ENCODE measurements around the gene ACER3. TPM values are rescaled to one million over a fixed set of nuclear protein-coding genes. Genes with fewer than 3 reads are reported as not detected.
"Not testable (repeated sequence)": the region's sequence is repeated elsewhere in the genome, so short reads cannot be mapped to it uniquely, and the experiment has no call there.

The ACER3 gene
- total RNA-seq, 1 donor from 2014 or later: 21.5 TPM

DNA sequence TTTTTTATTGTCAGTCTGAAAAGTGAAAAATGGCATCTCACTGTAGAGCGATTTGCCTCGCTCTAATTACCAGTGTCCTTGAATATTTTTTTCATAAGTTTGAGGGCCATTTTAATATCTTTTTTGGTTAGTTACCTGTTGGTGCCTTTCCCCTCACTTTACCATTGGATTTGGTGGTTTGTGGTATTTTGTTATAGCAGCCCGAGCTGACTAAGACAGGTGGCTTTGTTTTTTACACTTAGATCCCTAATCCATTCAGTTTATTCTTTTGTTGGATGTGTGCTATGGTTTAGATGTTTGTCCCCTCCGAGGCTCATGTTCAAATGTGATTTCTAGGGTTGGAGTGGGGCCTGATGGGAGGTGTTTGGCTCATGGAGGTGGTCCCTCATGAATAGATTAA lies 199.5 kb downstream of the ACER3 start:
- DNase-seq: no peak

DNA sequence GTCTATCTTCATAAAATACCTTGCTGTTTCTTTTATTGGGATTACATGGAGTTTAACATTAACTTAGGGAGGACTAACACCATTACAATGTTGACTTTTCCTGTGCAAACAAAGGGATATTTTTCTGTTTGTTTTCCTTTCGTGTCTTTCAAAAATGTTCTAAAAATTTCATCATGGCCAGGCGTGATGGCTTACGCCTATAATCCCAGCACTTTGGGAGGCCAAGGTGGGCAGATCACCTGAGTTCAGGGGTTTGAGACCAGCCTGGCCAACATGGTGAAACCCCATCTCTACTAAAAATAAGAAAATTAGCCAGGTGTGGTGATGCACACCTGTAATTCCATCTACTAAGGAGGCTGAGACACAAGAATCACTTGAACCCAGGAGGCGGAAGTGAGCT lies 200.5 kb downstream of the ACER3 start:
- not testable (repeated sequence) for DNase-seq

DNA sequence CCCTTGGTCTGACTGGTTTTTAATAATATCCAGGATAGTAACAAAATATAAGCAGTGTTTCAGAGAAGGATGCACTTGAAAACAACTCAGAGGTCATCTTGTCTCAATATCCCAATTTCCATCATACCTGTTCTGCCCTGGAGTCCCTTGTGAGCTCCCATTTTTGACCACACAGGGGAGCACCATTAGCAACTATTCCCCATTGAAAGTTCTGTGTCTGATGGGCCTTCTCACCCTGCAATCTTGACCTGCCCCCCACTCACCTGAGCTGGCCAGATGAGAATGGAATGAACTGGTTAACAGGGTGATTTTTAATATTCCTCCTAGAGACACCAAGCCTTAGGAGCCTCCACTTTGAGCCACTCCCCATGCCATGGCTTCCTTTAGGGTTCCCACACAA lies 202.2 kb downstream of the ACER3 start:
- DNase-seq: no peak

DNA sequence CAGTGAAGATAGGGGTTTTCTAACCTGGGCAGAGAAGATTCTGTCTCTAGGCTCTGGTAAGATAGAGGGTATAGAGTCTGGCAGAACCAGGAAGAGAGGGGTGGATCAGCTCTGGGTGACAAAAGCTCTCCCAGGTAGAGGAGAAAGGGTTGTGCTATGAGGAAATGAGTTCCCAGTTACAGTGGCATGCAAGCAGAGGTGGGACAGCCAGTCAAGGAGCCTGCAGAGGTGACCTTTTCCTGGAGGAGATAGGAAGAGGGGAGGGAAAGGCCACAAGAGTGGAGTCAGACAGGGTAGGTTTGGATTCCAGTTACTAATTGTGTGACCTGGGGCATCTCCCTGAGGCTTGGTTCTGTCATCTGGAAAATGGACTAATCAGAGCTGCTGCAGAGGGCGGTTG lies 202.7 kb downstream of the ACER3 start:
- DNase-seq: no peak

DNA sequence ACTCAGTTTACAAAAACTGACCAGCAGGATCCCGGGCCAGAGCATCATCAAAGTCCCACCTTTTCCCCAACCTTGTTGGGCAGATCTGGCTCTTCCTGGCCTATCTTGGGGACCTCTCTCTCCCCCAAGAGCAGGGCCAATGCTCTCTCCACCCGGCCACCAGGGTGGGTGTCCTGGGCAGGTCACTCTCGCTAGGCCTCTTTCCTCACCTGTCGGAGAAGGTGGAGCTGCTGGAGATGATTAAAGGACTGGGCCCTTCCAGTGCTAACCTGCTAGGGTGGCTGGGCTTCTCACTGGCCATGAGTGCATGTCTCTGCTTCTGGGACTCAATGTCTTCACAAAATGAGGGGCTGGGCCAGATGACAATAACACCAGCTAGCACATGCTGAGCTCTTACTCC lies 203.1 kb downstream of the ACER3 start:
- no peak for DNase-seq

DNA sequence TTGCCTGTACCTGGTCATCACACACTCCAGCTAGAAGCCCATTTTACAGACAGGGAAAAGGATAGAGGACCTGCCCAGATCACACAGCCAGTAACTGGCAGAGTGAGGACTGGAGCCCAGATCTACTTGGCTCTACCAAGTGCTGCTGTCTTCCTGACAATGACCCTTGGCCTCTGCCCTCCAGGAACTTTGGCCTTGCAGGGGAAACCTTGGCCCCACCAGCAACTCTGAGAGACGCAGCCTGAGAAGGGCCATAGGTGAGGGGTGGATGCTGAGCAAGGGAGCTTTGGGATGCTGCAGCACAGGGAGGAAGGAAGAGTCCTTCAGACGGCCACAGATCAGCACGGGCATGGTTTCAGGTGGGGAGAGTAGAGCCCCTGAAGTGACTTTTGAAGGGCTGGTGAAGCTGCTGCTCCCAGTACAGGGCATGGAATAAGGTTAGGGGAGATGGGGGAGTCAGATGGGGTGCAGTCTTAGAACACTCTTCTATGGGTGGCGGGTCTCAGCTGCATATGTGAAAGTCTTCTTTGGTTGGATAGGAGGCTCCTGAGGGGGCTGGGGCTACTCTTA lies 204.0 kb downstream of the ACER3 start:
- no peak for DNase-seq

DNA sequence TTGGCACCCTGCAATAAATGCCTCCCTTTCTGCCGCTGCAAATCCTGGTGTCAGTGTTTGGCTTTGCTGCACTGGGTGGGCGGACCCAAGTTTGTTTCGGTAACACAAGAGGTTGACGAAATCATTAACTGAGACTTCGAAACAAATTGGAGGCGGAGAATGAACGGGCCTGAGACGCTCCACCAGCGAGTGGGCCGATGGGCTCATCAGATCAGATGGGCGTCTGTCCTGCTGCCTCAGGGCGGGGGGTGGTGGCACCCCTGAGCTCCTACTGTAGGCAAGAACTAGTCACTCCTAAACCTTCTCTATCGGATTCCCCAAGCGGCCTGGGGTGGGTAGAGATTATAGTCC lies 205.1 kb downstream of the ACER3 start:
- no peak for DNase-seq

DNA sequence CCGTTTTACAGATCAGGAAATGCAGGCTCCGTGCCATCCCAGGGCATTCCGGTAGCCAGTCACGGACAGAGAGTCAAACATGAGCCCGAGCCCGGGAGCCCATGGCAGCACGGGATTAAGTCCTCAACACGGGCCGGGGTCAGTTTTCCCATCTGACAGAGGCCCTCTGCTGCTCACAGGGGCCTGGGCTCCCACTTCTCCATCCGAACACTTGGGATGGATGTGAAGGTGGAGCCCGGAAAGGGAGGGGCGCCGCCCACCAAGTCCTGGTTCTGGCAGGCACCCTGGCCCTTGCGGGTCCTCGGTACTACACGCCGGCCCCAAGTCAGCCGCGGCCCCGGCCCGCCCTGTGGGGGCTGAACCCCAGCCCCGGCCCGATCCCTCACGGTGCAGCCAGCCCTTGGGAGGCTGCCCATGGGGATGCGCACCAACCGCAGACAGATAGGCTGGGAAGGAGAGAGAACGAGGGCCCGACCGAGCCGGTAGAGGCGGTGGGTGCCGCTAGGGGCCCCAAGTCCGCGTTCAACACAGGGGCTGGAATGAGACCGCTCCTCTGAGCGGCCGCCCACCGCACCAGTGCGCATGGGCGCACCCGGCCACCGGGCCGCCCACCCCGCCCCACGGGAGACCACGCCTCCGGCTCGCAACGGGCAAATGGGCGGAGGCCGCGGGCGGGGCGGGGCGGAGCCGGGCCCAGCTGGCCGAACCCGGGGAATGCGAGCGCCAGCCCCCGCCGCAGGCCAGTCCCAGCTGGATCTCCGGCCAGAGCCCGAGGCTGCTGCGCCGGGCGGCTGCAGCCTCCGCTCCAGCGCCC lies 205.7 kb downstream of the ACER3 start, which contains the start of gene CAPN5:
Gene CAPN5, plus strand, starts transcription at position 743 of the 814 bp plus-strand sequence. CDS start 17,916 bp downstream, outside the sequence.
- DNase-seq: peak; percentile 94

DNA sequence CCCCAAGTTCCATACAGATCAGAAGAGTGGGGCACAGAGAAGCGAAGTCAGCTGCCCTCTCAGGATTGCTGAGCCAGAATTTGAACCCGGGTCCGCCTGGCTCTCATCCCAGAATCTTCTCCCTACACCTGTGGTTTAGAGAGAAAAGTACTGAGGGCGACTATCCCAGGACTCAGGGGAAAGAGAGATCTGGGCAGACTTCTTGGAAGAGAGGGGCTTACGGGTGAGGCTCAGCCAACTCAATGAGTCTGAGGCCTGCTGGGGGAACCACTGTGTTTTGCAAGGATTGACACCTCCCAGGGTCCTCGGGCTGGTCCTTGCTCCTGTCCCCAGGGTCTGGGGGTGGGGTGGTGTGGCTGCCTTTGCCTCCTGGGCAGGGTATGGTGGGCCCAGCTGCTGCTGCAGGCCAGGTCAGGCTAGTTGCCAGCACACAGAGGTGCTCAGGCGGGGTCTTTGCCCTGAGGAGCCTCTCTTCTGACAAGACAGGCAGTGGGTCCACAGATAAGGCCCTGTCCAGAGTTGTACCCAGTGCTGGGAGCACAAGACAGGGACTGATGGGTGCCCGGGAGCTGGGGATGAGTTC lies 207.2 kb downstream of the ACER3 start:
- no peak for DNase-seq

DNA sequence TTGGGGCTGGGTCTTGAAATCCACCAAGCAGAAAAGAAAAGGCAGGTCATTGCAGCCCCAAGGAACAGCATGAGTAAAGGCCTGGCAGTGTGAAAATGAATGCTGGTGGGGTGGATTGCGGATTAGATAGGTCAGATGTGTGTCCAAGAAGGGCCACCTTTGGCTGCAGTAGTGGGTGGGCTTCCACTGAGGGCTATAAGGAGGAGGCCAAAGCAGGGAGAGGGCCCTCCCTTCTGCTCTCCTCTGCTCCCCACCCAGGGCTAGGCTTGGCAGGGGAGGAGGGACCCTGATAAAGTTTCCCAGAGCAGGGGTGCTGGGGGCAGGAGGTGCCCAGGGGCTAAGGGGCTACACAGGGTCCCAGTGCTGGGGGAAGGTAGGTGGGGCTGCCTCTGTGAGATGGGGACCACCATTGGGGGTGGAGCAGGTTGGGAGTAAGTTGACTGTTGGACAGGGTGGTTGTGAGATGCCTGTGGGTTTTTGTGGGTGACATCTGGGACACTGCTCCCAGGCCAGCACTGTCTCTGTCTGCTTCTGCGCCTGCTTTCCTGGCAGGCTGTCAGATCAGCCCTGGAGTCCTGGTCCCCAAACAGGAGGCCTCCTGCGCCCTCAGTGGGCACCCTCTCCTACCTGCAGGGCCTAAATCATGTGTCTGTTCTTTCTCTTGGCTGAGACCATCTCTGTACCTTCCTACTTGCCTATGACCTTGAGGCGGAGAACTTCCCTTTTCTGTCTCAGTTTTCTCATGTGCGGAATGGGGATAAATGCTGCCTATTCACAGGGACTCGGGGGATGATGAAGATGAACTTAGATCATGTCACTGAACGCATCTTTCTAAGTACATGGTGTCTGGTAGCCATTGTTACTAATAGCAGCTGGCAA lies 208.0 kb downstream of the ACER3 start:
- DNase-seq: no peak

DNA sequence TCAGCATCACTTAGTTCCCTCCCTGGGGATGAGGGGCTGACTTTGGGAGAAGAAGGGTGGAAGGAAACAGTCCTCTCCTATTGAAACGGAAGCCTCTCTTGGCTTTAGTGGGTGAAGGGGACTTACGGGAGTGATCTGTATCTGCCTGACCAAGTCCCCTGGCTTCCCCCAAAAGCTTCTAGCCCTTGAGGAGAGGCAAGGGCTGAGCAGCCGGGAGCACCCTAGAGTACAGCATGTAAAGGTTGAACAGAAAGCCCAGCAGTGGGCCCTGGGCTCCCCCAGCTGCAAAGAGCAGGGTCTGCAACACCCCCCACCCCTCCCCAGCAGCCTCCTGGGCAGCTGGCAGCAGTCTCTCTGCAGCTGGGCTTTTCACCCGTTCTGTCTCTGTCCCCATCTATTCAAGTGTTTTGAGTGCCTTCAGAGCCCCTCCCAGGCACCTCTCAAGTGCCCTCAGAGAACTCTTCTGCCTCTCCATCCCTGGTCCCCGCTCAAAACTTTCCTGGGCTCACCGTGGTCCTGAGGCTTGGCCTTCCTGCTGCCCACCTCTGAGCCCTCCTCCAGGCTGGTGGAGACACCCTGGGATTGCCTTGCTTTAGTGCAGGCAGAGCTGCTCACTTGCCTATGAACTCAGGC lies 208.7 kb downstream of the ACER3 start:
- DNase-seq: no peak

DNA sequence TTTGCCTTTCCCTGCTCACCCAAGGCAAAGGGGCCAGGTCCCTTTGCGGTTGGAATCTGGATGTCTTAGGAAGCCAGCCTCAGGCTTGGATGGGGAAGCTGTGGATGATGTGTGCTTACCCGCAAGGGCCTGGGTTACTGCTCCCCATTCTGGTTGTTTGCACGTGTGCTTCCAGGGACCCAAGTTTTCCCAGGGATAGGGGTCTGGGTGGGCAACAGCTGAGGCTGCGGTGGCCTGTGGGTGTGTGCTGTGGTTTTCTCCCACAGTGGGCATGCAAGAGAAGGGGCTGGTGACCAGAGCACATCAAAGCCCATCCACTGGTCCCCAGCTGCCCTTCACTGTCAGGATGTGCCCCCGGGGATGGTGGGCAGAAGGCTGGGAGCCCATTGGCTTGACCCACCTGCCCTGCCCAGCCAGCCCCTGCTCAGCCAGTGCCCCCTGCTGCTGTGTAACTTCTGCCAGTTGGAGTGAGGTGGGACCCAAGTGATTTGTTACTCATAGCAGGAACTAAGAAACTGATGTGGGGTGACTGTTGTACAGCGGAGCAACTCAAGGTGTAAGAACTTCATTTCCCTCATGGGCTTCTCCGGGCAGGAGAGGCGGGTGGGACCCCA lies 209.4 kb downstream of the ACER3 start:
- no peak for DNase-seq

DNA sequence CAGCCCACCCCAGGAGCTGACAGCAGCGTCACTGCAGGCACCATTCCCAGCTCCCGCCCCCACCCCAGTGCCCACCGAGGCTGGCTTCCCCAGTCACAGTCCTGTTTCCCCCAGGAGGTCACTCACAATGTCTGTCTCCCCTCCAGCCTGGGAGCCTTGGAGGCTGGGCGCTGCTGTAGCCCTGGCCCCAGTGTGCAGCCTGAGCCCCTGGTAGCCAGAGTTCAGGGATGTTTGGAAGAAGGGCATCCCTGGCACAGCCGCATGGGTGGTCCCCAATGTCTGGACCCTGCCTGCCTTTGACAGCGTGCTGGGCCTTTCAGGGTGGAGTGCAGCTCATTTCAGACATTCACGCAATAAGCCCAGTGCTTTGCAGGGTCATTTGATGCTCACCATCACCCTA lies 210.4 kb downstream of the ACER3 start:
- no peak for DNase-seq

DNA sequence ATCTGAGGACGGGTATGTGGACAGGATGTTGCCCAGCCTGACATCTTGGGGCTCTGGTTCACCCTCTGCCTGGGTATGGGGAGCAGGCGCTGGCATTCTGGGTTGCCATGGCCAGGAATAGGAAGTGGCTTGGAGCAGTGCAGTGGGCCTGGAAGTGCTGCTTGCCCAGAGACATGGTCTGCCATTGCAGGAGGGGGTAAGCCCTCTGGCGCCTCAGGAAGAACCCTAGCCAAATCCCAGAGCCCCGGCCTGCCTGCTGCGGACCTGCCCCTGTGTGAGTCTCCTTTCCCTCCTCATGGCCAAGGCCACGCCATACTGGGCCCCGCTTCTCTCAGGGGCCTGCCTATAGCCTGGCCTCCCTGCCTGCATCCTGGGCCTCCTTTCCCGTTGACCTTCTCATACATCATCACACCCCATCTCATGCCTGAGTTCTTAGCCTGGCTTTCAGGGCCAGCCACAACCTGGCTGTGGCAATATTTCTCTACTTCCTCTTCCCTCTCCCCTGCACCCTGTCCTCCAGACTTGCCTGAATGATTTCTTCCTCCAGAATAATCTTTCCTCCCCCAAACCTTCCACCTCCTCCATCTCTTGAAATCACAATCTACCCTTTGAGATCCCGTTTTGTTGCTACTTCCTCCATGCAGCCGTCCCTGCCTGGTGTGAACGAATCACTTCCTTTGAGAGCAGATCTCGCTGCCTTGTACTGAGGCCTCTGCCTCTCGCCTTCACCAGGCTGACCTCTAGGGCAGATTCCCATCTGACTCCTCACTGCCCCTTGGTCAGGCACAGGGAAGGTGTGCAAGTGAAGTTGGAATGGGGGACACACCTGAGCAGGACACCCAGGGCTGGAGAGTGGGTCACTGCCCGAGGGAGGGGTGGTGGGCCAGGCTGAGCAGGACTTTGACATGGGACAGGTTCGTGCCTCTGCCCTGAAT lies 211.2 kb downstream of the ACER3 start:
- no peak for DNase-seq

DNA sequence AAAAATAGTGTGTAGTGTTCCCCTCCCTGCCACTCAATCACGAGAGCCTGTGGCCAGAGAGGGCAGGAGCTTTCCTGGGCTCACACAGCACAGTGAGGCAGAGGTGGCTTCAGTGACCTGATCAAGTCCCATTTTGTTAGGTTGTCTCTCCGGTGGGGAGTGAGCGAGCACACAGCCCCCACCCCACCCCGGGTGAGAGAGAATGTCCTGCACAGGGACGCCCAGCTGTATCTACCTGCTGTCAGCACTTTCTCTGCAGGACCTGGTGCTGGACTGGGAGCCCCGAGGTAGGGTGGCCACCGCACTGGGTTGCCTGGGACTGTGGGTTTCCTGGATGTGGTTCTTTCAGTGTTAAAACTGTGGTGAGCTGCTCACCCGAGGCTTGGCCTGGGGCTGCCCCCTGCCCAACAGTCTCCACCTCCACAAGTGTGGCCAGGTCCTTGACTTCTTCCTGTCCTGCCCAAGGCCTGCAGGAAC lies 212.2 kb downstream of the ACER3 start:
- DNase-seq: no peak

DNA sequence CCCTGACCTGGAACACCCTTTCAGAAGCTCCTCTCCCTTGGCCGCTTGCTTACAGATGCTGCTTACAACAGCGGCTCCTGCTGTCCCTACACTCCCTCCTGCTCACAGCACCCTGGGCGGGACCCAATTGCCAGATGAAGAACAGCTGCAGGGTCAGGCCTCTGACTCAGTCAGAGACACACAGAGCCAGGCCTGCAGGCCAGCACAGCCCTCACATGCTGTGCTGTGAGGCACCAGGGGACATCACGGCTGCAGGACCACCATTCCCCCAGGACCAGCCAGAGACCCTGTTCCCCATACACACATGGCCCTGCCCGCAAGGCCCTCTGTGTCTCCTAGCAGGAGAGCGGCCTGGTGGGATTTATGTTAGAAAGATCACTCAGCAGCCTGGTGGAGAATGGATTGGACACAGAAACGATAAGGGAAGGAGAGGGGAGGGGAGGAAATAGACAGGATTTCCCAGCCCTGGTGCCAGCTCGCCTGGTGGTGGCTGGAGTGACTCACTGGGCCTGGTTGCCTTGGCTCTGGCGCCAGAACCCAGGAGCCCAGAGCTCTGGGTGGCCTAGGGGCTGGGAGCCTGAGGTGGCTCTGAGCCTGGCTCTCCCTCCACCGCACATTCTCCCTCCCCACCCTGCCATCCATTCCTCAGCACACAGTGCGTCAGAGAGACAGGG lies 212.7 kb downstream of the ACER3 start:
- DNase-seq: peak; percentile 48

DNA sequence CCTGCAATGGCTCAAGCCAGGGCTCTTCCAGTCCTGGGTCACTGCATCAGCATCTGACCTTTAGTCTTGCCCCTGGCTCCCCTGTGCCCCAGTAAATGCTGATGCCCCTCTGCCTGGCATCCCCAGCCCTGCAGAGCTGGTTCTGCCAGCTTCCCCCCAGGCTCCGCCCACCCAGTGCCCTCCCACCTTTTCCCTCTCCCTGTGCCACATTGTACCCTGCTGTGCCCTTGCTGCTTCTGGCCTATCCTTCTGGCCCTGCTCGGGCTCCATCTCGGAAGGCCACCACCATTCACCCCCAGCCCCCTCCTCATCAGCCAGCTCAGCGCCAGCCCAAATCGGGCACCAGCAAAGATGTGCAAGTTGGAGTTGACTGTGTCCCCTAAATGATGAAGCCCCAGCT lies 213.5 kb downstream of the ACER3 start:
- DNase-seq: no peak

DNA sequence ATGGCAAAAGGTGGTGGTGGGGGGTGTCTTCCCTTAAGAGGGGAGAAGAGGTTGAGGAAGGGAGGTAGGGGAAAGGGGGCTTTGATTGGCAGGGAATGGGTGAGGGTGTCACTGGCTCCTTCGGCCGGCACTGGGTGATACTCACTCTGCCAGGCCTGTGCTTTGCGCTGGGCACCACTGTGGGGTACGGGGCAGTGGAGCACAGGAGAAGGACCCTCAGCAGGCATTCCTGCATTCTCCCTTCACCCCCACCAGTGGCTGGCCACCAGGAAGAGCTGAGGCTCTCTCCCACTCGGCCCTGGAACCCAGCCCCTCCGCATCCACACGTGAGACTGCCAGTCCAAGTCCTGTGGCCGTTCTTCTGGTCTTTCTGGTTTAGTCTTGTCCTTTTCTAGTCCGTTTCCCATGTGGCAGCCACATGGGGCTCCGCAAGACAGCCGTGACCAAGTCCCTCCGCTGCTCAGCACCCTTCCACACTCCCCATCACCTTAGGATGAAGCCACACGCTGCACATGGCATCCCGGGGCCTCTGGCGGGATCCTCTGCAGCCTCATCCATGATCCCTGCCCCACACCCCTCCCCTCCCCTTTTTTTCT lies 214.0 kb downstream of the ACER3 start:
- DNase-seq: no peak

DNA sequence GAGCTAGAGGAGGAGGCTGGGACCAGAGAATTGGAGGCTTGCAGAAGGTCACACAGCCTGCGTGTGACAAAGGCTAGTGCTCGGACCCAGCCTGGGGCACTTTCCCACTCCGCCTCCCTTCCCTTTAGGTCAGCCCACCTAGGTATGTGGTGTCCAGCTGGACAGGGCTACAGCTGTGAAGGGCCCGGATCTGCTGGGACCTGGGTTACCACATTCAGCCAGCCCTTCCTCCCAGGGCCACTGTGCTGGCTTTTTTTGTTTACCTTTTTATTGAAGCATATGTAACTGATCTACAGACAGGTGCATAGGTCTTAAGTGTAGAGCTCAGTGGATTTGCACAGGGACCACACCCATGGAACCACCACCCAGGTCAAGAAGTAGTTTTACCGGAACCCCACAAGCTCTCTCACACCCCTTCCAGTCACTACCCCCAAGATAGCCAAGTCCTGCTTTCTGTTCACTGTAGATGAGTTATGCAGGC lies 214.7 kb downstream of the ACER3 start:
- no peak for DNase-seq

Measured in occipital lobe (tissue), 2 donors.